Measurements from ENCODE around the gene PTPRQ.

GRCh38 chr12:80460972-80461371 lies 16.9 kb downstream of the PTPRQ start:
- TF ChIP-seq CTCF (IDR thresholded peaks at IDR 0.05) = no peak
- TF ChIP-seq POLR2A (IDR thresholded peaks at IDR 0.05) = no peak
